Measurements from ENCODE around the gene CT55. TPM values are rescaled to one million over a fixed set of nuclear protein-coding genes. Genes with fewer than 3 reads are reported as not detected.
"Not testable (repeated sequence)": the region's sequence is repeated elsewhere in the genome, so short reads cannot be mapped to it uniquely, and the experiment has no call there.

Gene CT55
- total RNA-seq, 1 experiment from 2014 or later, result not detected

DNA sequence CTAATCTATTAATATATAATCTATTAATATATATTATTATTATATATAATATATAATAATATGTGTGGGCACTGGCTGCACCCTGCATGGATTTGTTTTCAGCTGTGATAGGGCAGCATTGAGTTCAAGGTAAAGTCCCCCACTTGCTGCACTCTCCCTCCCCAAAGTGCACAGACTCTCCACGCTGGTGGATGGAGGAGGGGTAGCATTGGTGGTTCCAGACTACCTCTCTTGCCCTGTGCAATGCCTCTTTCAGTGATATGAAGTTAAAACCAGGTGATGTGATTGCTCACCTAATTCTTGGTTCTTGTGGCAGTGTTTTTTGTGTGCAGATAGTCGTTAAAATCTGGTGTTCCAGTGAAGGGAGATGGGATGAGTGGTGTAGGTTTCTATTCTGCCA is 55.1 kb downstream of the CT55 start:
- H3K9me3 ChIP-seq (ENCODE audit: low read depth, low read length, poor library complexity, severe bottlenecking); CTCF ChIA-PET; H3K36me3 ChIP-seq (ENCODE audit: insufficient read depth, low read length, poor library complexity, severe bottlenecking); DNase-seq (ENCODE audit: low spot score); H3K27me3 ChIP-seq (replicated peaks; ENCODE audit: insufficient read depth, low read depth, low read length, poor library complexity); intact Hi-C loops (cut with micrococcal nuclease; ENCODE audit: unreplicated experiment); H3K4me3 ChIP-seq (ENCODE audit: low read depth, low read length, poor library complexity, severe bottlenecking); BruUV-seq (replicated peaks); POLR2A ChIA-PET (ENCODE audit: low non-redundant PET); H3K27ac ChIP-seq (ENCODE audit: low read depth, low read length, poor library complexity, severe bottlenecking); H3K4me1 ChIP-seq (ENCODE audit: insufficient read depth, low read length, poor library complexity, severe bottlenecking): not testable (repeated sequence)

DNA sequence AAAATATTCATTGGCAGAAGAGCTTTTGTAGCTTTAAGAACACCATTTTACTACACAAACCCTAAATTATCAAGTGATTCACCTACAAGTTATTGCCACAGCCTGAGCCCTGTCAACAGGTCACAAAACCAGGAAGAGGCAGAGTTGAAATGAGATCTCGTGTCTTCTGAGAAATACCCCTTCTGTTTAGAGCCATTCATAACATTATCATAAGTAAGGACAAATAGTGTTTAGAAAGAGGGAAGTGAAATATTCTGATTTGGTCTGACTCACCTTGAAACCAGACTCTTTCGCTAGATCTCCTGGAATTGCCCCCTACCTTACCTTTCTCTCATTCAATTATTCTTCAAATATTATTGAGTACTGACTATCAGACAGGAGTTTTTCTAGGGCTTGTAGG is 56.8 kb downstream of the CT55 start:
- intact Hi-C loops (cut with micrococcal nuclease; ENCODE audit: unreplicated experiment), result loop anchor here (5.0 kb wide), 1 partner anchor 78 kb away; no protein-coding TSS in a partner anchor
- H3K9me3 ChIP-seq (ENCODE audit: low read depth, low read length, poor library complexity, severe bottlenecking), result no peaks in the 10 kb centered on the region
- no peak for DNase-seq (ENCODE audit: low spot score)
- no peak overlapping the region for H3K27ac ChIP-seq (ENCODE audit: low read depth, low read length, poor library complexity, severe bottlenecking)
- ChIA-PET POLR2A (ENCODE audit: low non-redundant PET) (no interaction called here), CTCF (no interaction called here)
- H3K4me3 ChIP-seq (ENCODE audit: low read depth, low read length, poor library complexity, severe bottlenecking), result no peak overlapping the region
- TF ChIP-seq, protein P1, sequence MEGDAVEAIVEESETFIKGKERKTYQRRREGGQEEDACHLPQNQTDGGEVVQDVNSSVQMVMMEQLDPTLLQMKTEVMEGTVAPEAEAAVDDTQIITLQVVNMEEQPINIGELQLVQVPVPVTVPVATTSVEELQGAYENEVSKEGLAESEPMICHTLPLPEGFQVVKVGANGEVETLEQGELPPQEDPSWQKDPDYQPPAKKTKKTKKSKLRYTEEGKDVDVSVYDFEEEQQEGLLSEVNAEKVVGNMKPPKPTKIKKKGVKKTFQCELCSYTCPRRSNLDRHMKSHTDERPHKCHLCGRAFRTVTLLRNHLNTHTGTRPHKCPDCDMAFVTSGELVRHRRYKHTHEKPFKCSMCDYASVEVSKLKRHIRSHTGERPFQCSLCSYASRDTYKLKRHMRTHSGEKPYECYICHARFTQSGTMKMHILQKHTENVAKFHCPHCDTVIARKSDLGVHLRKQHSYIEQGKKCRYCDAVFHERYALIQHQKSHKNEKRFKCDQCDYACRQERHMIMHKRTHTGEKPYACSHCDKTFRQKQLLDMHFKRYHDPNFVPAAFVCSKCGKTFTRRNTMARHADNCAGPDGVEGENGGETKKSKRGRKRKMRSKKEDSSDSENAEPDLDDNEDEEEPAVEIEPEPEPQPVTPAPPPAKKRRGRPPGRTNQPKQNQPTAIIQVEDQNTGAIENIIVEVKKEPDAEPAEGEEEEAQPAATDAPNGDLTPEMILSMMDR (conservative IDR thresholded peaks at IDR 0.05; ENCODE audit: low read depth, low read length), result no peak
- TF ChIP-seq EZH2 (IDR thresholded peaks at IDR 0.05; ENCODE audit: borderline replicate concordance, low read depth, low read length, poor library complexity, severe bottlenecking), result no peak
- no peaks in the 10 kb centered on the region for H3K27me3 ChIP-seq (replicated peaks; ENCODE audit: insufficient read depth, low read depth, low read length, poor library complexity)
- no peaks in the 10 kb centered on the region for H3K36me3 ChIP-seq (ENCODE audit: insufficient read depth, low read length, poor library complexity, severe bottlenecking)
- BruUV-seq (replicated peaks), result no TSS peak
- H3K4me1 ChIP-seq (ENCODE audit: insufficient read depth, low read length, poor library complexity, severe bottlenecking), result no peaks in the 10 kb centered on the region

DNA sequence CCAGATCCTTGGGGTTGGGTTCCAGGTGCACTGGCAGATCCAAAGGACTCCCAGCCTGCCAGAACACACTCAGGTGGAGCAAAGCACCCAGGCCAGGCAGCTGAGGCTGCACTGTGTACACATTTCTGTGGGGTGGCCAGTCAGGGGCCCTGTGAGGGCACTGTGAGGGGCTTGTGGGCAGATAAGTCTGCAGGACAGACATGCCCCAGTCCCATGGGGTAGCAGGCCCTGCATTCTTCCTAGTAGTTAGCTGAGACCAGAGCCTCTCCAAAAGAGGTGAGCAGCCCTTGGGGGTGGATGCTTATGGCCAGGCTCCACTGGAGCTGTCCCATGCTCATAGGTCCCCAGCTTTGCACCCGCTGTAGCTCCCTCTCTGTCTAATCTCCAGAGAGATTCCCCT is 58.5 kb downstream of the CT55 start:
- Histone ChIP-seq H3K36me3 (ENCODE audit: insufficient read depth, low read length, poor library complexity, severe bottlenecking) (no peaks in the 10 kb centered on the region), H3K4me3 (ENCODE audit: low read depth, low read length, poor library complexity, severe bottlenecking) (no peak overlapping the region), H3K4me1 (ENCODE audit: insufficient read depth, low read length, poor library complexity, severe bottlenecking) (no peaks in the 10 kb centered on the region), H3K9me3 (ENCODE audit: low read depth, low read length, poor library complexity, severe bottlenecking) (no peaks in the 10 kb centered on the region), H3K27me3 (replicated peaks; ENCODE audit: insufficient read depth, low read depth, low read length, poor library complexity) (no peaks in the 10 kb centered on the region), H3K27ac (ENCODE audit: low read depth, low read length, poor library complexity, severe bottlenecking) (no peak overlapping the region)
- BruUV-seq (replicated peaks), result no TSS peak
- intact Hi-C loops (cut with micrococcal nuclease; ENCODE audit: unreplicated experiment), result loop anchor here (5.0 kb wide), 1 partner anchor 80 kb away; no protein-coding TSS in a partner anchor
- no peak for DNase-seq (ENCODE audit: low spot score)
- no peak for TF ChIP-seq EZH2 (IDR thresholded peaks at IDR 0.05; ENCODE audit: borderline replicate concordance, low read depth, low read length, poor library complexity, severe bottlenecking)
- TF ChIP-seq, protein P1 (conservative IDR thresholded peaks at IDR 0.05; ENCODE audit: low read depth, low read length), result no peak
- ChIA-PET POLR2A (ENCODE audit: low non-redundant PET) (no interaction called here), CTCF (interaction anchor here (1.7 kb wide), 1 partner anchor 73 kb away, joined by 6 read pairs; no protein-coding TSS in a partner anchor)

DNA sequence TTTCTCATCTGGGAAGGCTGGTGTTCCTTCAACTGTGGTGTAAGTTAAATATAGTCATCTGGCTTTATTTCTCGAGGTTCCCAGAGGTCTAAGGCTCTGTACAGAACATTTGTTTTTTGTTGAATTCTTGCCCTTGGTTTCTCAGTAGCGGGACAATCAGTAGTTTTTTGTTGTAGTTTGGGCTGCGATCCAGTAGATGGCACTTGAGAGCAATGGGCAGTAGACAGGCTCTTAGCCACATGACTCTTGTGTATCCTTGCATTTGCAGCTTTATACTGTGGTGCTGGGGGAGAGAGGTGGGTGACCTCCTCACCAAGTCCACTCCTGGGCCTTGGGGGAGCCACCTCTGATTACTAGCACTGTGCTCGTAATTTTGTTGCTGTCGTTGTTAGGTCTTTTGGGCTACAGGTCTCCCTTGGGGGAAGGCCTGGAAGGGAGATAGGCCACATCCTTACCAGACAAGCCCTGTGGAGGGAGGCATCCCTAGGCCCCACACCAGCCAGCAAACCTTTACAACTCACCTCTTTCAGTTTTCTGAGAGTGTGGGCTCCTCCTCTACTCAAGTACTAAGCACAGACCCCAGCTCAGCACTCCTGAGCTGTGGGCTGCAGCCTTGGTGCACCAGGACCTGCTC is 59.0 kb downstream of the CT55 start:
- H3K27me3 ChIP-seq (replicated peaks; ENCODE audit: insufficient read depth, low read depth, low read length, poor library complexity), result no peaks in the 10 kb centered on the region
- no peaks in the 10 kb centered on the region for H3K9me3 ChIP-seq (ENCODE audit: low read depth, low read length, poor library complexity, severe bottlenecking)
- H3K36me3 ChIP-seq (ENCODE audit: insufficient read depth, low read length, poor library complexity, severe bottlenecking), result no peaks in the 10 kb centered on the region
- intact Hi-C loops (cut with micrococcal nuclease; ENCODE audit: unreplicated experiment), result loop anchor here (5.0 kb wide), 1 partner anchor 80 kb away; no protein-coding TSS in a partner anchor
- BruUV-seq (replicated peaks), result no TSS peak
- TF ChIP-seq, protein P1 (conservative IDR thresholded peaks at IDR 0.05; ENCODE audit: low read depth, low read length), result peak; percentile 79
- no peak for TF ChIP-seq EZH2 (IDR thresholded peaks at IDR 0.05; ENCODE audit: borderline replicate concordance, low read depth, low read length, poor library complexity, severe bottlenecking)
- no peaks in the 10 kb centered on the region for H3K4me1 ChIP-seq (ENCODE audit: insufficient read depth, low read length, poor library complexity, severe bottlenecking)
- CTCF ChIA-PET, result interaction anchor here (1.7 kb wide), 1 partner anchor 74 kb away, joined by 6 read pairs; no protein-coding TSS in a partner anchor
- no peak overlapping the region for H3K27ac ChIP-seq (ENCODE audit: low read depth, low read length, poor library complexity, severe bottlenecking)
- no peak overlapping the region for H3K4me3 ChIP-seq (ENCODE audit: low read depth, low read length, poor library complexity, severe bottlenecking)
- DNase-seq (ENCODE audit: low spot score), result peak; percentile 54
- POLR2A ChIA-PET (ENCODE audit: low non-redundant PET), result interaction anchor here (0.6 kb wide), 1 partner anchor 100 kb away, joined by 3 read pairs; no protein-coding TSS in a partner anchor
